GM18909 (cell line): ENCODE measurements around the gene GINS2.

Experiments used
- ATAC-seq: cut with Tn5 transposase; IDR thresholded peaks from one replicate; pipeline ENCODE4 v1.9.1; 2021; ENCODE audit warnings: mild to moderate bottlenecking; ENCODE audit not compliant: unreplicated experiment, poor library complexity

The GINS2 gene

GRCh38 chr16:85645021-85645589 is 43.6 kb downstream of the GINS2 start:
- no peak for ATAC-seq

- no peak for ATAC-seq
Observed at GRCh38 chr16:85644093-85644712, 44.6 kb downstream of the GINS2 start.

- no peak for ATAC-seq
Observed at GRCh38 chr16:85643631-85644030, 45.1 kb downstream of the GINS2 start.

GRCh38 chr16:85642762-85643358 is 45.9 kb downstream of the GINS2 start:
- ATAC-seq, result no peak

GRCh38 chr16:85641776-85642176 is 47.0 kb downstream of the GINS2 start:
- ATAC-seq, result no peak

GRCh38 chr16:85641305-85641704 is 47.4 kb downstream of the GINS2 start:
- ATAC-seq, result no peak

GRCh38 chr16:85640585-85640984 is 48.2 kb downstream of the GINS2 start:
- ATAC-seq, result no peak

GRCh38 chr16:85640254-85640558 is 48.5 kb downstream of the GINS2 start:
- no peak for ATAC-seq

GRCh38 chr16:85639529-85640253 is 49.1 kb downstream of the GINS2 start:
- no peak for ATAC-seq

- ATAC-seq, result no peak
Observed at GRCh38 chr16:85638695-85639409, 49.9 kb downstream of the GINS2 start.

- ATAC-seq, result no peak
Observed at GRCh38 chr16:85637808-85638647, 50.7 kb downstream of the GINS2 start.

GRCh38 chr16:85637061-85637807 is 51.5 kb downstream of the GINS2 start:
- ATAC-seq, result no peak

- no peak for ATAC-seq
Observed at GRCh38 chr16:85636234-85636812, 52.4 kb downstream of the GINS2 start.

- ATAC-seq, result no peak
Observed at GRCh38 chr16:85635545-85636140, 53.1 kb downstream of the GINS2 start.

- no peak for ATAC-seq
Observed at GRCh38 chr16:85634747-85635544, 53.8 kb downstream of the GINS2 start.

- ATAC-seq, result no peak
Observed at GRCh38 chr16:85633888-85634287, 54.9 kb downstream of the GINS2 start.

GRCh38 chr16:85633438-85633743 is 55.4 kb downstream of the GINS2 start:
- ATAC-seq, result no peak
